Renal pelvis (tissue), 12 donors: ENCODE results near the gene TINCR. TPM values are rescaled to one million over a fixed set of nuclear protein-coding genes. Genes with fewer than 3 reads are reported as not detected.
"Not testable (repeated sequence)": the region's sequence is repeated elsewhere in the genome, so short reads cannot be mapped to it uniquely, and the experiment has no call there.

Source experiments
- DNase-seq: peaks from one replicate; pipeline ENCODE4 v3.0.0-alpha.2; 2013
- long read RNA-seq, 16 experiments: transcript quantifications; one replicate each; lab custom pipeline, GENCODE V29; 2026
- polyA plus RNA-seq, 3 donors: library from polyadenylated mRNA; unstranded; fragments of 120-200 nt; gene quantifications; one replicate each; pipeline ENCODE4 v1.2.1, GENCODE V29; 2013; ENCODE audit not compliant: insufficient read length in 3 of 3

TINCR gene
- polyA plus RNA-seq = under 1 TPM; 0.28 to 0.38 (median 0.34) TPM
- long read RNA-seq, donor 1 = 0 reads
- long read RNA-seq, donor 2 = 0 reads
- long read RNA-seq, donor 3 = 0 reads
- long read RNA-seq, donor 4 = 0 reads
- long read RNA-seq, donor 5 = 0 reads
- long read RNA-seq, donor 6 = 0 reads
- long read RNA-seq, donor 7 = 0 reads
- long read RNA-seq, donor 8, partial matches to known transcripts = 0 of 1 reads
- long read RNA-seq, donor 8, other reads (novel, unspliced or antisense) = 0 of 1 reads
- long read RNA-seq, donor 9 = 0 reads
- long read RNA-seq, donor 10, partial matches to known transcripts = 0 of 1 reads
- long read RNA-seq, donor 10, other reads (novel, unspliced or antisense) = 0 of 1 reads
- long read RNA-seq, donor 11 = 0 reads
- long read RNA-seq, donor 12, partial matches to known transcripts = 0 of 1 reads
- long read RNA-seq, donor 12, other reads (novel, unspliced or antisense) = 0 of 1 reads
- long read RNA-seq, donor 13 = 0 reads
- long read RNA-seq, donor 14 = 0 reads
- long read RNA-seq, donor 15 = 0 reads
- long read RNA-seq, donor 16 = 0 reads

GRCh38 chr19:5567360-5567969 lies at the start of gene TINCR:
Gene TINCR (minus strand): TSS chr19:5567953.
- DNase-seq = no peak

- DNase-seq = no peak
Observed at GRCh38 chr19:5617080-5617479, 49.3 kb upstream of the TINCR start.

GRCh38 chr19:5615756-5616327 lies 48.1 kb upstream of the TINCR start:
- DNase-seq = no peak

GRCh38 chr19:5612891-5613865 lies 45.4 kb upstream of the TINCR start:
- no peak for DNase-seq

- no peak for DNase-seq
Observed at GRCh38 chr19:5609881-5610448, 42.2 kb upstream of the TINCR start.

GRCh38 chr19:5608766-5609165 lies 41.0 kb upstream of the TINCR start:
- not testable (repeated sequence) for DNase-seq

GRCh38 chr19:5608291-5608690 lies 40.5 kb upstream of the TINCR start:
- no peak for DNase-seq

GRCh38 chr19:5607318-5608275 lies 39.8 kb upstream of the TINCR start:
- DNase-seq = no peak

- no peak for DNase-seq
Observed at GRCh38 chr19:5605362-5605761, 37.6 kb upstream of the TINCR start.

- no peak for DNase-seq
Observed at GRCh38 chr19:5603626-5604025, 35.9 kb upstream of the TINCR start.

GRCh38 chr19:5600797-5601196 lies 33.0 kb upstream of the TINCR start:
- no peak for DNase-seq

GRCh38 chr19:5595745-5596144 lies 28.0 kb upstream of the TINCR start:
- no peak for DNase-seq

- no peak for DNase-seq
Observed at GRCh38 chr19:5595129-5595528, 27.4 kb upstream of the TINCR start.

- no peak for DNase-seq
Observed at GRCh38 chr19:5594521-5594950, 26.8 kb upstream of the TINCR start.

GRCh38 chr19:5593343-5594255 lies 25.8 kb upstream of the TINCR start:
- no peak for DNase-seq

GRCh38 chr19:5592531-5593342 lies 25.0 kb upstream of the TINCR start:
- DNase-seq = no peak

GRCh38 chr19:5591476-5591875 lies 23.7 kb upstream of the TINCR start:
- DNase-seq = no peak

GRCh38 chr19:5590865-5591154 lies 23.1 kb upstream of the TINCR start:
- no peak for DNase-seq
